ENCODE data around the gene NTHL1.

NTHL1 gene

DNA sequence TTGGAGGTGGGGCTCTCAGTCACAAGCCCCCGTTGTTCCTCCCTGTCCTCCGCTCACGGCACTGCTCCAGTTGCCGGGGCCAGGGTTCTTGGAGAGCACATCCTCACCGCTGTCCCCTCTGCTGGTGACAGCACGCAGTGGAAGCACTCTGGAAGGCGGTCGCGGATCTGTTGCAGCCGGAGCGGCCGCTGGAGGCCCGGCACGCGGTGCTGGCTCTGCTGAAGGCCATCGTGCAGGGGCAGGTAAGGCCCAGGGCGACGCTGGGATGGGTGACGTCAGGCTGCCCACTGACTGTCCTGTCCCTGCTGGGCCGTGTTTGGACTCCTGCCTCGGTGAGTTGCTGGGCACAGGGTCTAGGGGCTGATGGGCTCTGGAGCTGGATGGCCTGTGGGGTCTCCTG lies 5.6 kb upstream of the NTHL1 start:
- POLR2A ChIA-PET: no interaction called here
- TF ChIP-seq FOXK2 (IDR thresholded peaks at IDR 0.05): no peak
- no peak for TF ChIP-seq SP1 (IDR thresholded peaks at IDR 0.05)
- no peak for TF ChIP-seq NFRKB (IDR thresholded peaks at IDR 0.05)
- no peak for TF ChIP-seq TARDBP (IDR thresholded peaks at IDR 0.05)
- no peak for TF ChIP-seq BHLHE40 (IDR thresholded peaks at IDR 0.05; ENCODE audit: borderline replicate concordance)
- no peak for TF ChIP-seq ELF4 (IDR thresholded peaks at IDR 0.05)
- no peak for TF ChIP-seq CTBP1 (IDR thresholded peaks at IDR 0.05; ENCODE audit: borderline replicate concordance)
- no peak for TF ChIP-seq L3MBTL2 (conservative IDR thresholded peaks at IDR 0.05)
- no peak for TF ChIP-seq HDGF (IDR thresholded peaks at IDR 0.05; ENCODE audit: borderline replicate concordance)
- no peak for TF ChIP-seq PKNOX1 (IDR thresholded peaks at IDR 0.05)
- TF ChIP-seq SUZ12 (IDR thresholded peaks at IDR 0.05): no peak
- TF ChIP-seq FOXA1 (IDR thresholded peaks at IDR 0.05): no peak
- no peak for TF ChIP-seq LEF1 (IDR thresholded peaks at IDR 0.05; ENCODE audit: borderline replicate concordance)
- TF ChIP-seq ZNF384 (IDR thresholded peaks at IDR 0.05): no peak
- no peak for TF ChIP-seq ARNT (IDR thresholded peaks at IDR 0.05)
- no peak for TF ChIP-seq FOXM1 (IDR thresholded peaks at IDR 0.05; ENCODE audit: borderline replicate concordance)
- CTCF ChIA-PET: interaction anchor here (0.9 kb wide), 1 partner anchor 30 kb away, joined by 3 read pairs; no protein-coding TSS in a partner anchor
- no peak for DNase-seq (ENCODE audit: extremely low spot score)

GRCh38 chr16:2048116-2048543 lies 496 bp upstream of the NTHL1 start:
- no peak for DNase-seq (ENCODE audit: extremely low spot score)
- CTCF ChIA-PET: interaction anchor here (0.6 to 0.8 kb wide), 2 partner anchors 16 to 31 kb away, joined by 3 read pairs; no protein-coding TSS in a partner anchor
- TF ChIP-seq HDGF (IDR thresholded peaks at IDR 0.05; ENCODE audit: borderline replicate concordance): no peak
- no peak for TF ChIP-seq FOXK2 (IDR thresholded peaks at IDR 0.05)
- no peak for TF ChIP-seq CTBP1 (IDR thresholded peaks at IDR 0.05; ENCODE audit: borderline replicate concordance)
- TF ChIP-seq ARNT (IDR thresholded peaks at IDR 0.05): no peak
- no peak for TF ChIP-seq ZNF384 (IDR thresholded peaks at IDR 0.05)
- TF ChIP-seq NFRKB (IDR thresholded peaks at IDR 0.05): no peak
- no peak for TF ChIP-seq LEF1 (IDR thresholded peaks at IDR 0.05; ENCODE audit: borderline replicate concordance)
- no peak for TF ChIP-seq SP1 (IDR thresholded peaks at IDR 0.05)
- TF ChIP-seq ELF4 (IDR thresholded peaks at IDR 0.05): no peak
- POLR2A ChIA-PET: interaction anchor here (0.7 to 3.1 kb wide), 18 partner anchors 9 to 119 kb away, joined by 3 to 23 read pairs (median 6); partner anchors contain the start of genes PKD1, RPS2 and TRAF7

- CTCF ChIA-PET: interaction anchor here (0.9 to 1.0 kb wide), 2 partner anchors 10 to 30 kb away, joined by 3 read pairs; no protein-coding TSS in a partner anchor
- DNase-seq (ENCODE audit: extremely low spot score): peak; percentile 42
- POLR2A ChIA-PET: interaction anchor here (0.9 to 3.1 kb wide), 14 partner anchors 8 to 118 kb away, joined by 3 to 23 read pairs (median 6); partner anchors contain the start of genes MSRB1, NHERF2, RPS2 and TRAF7
- no peak for TF ChIP-seq HDGF (IDR thresholded peaks at IDR 0.05; ENCODE audit: borderline replicate concordance)
- TF ChIP-seq ELF4 (IDR thresholded peaks at IDR 0.05): no peak
- no peak for TF ChIP-seq FOXM1 (IDR thresholded peaks at IDR 0.05; ENCODE audit: borderline replicate concordance)
- no peak for TF ChIP-seq NFRKB (IDR thresholded peaks at IDR 0.05)
- no peak for TF ChIP-seq TARDBP (IDR thresholded peaks at IDR 0.05)
- TF ChIP-seq PKNOX1 (IDR thresholded peaks at IDR 0.05): no peak
- no peak for TF ChIP-seq SP1 (IDR thresholded peaks at IDR 0.05)
- TF ChIP-seq LEF1 (IDR thresholded peaks at IDR 0.05; ENCODE audit: borderline replicate concordance): no peak
- no peak for TF ChIP-seq ARNT (IDR thresholded peaks at IDR 0.05)
- TF ChIP-seq ZNF384 (IDR thresholded peaks at IDR 0.05): no peak
These were observed 723 bp downstream of the NTHL1 start for GRCh38 chr16:2046893-2047329.

- TF ChIP-seq L3MBTL2 (conservative IDR thresholded peaks at IDR 0.05) (no peak), ZNF384 (IDR thresholded peaks at IDR 0.05) (no peak), SP1 (IDR thresholded peaks at IDR 0.05) (no peak), TARDBP (IDR thresholded peaks at IDR 0.05) (no peak), ARNT (IDR thresholded peaks at IDR 0.05) (no peak), SUZ12 (IDR thresholded peaks at IDR 0.05) (no peak), CTBP1 (IDR thresholded peaks at IDR 0.05; ENCODE audit: borderline replicate concordance) (no peak), LEF1 (IDR thresholded peaks at IDR 0.05; ENCODE audit: borderline replicate concordance) (no peak), FOXK2 (IDR thresholded peaks at IDR 0.05) (no peak), ELF4 (IDR thresholded peaks at IDR 0.05) (no peak), HDGF (IDR thresholded peaks at IDR 0.05; ENCODE audit: borderline replicate concordance) (no peak), PKNOX1 (IDR thresholded peaks at IDR 0.05) (no peak), NFRKB (IDR thresholded peaks at IDR 0.05) (no peak), BHLHE40 (IDR thresholded peaks at IDR 0.05; ENCODE audit: borderline replicate concordance) (no peak), FOXA1 (IDR thresholded peaks at IDR 0.05) (no peak), FOXM1 (IDR thresholded peaks at IDR 0.05; ENCODE audit: borderline replicate concordance) (no peak)
- no peak for DNase-seq (ENCODE audit: extremely low spot score)
- POLR2A ChIA-PET: interaction anchor here (0.7 to 3.1 kb wide), 9 partner anchors 10 to 109 kb away, joined by 3 to 23 read pairs (median 7); partner anchors contain the start of genes MSRB1, NHERF2, RPS2 and TRAF7
- CTCF ChIA-PET: no interaction called here
These were observed 1.4 kb downstream of the NTHL1 start for GRCh38 chr16:2045965-2046892.

DNA sequence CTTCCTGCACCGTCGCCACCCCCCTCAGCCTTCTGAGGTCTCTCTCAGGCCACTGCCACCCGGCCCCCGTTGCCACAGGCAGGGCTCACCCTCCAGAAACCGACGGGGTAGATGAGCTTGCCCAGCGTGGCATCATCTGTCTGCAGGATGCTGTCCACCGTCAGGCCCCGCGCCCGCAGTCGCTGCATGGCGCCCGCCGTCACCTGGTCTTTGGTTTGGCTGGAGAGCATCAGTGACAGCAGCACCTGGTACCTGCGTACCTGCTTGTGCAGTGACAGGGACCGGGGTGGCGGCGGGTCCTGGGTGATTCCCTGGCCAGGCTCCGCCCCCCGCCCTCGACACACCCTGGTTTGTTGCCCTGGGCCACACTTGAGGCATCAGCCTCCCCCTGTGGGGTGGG lies 3.1 kb downstream of the NTHL1 start:
- ChIA-PET CTCF (no interaction called here), POLR2A (no interaction called here)
- no peak for TF ChIP-seq FOXM1 (IDR thresholded peaks at IDR 0.05; ENCODE audit: borderline replicate concordance)
- no peak for TF ChIP-seq PKNOX1 (IDR thresholded peaks at IDR 0.05)
- no peak for TF ChIP-seq ZNF384 (IDR thresholded peaks at IDR 0.05)
- TF ChIP-seq HDGF (IDR thresholded peaks at IDR 0.05; ENCODE audit: borderline replicate concordance): no peak
- no peak for TF ChIP-seq CTBP1 (IDR thresholded peaks at IDR 0.05; ENCODE audit: borderline replicate concordance)
- no peak for TF ChIP-seq SUZ12 (IDR thresholded peaks at IDR 0.05)
- no peak for TF ChIP-seq ELF4 (IDR thresholded peaks at IDR 0.05)
- no peak for TF ChIP-seq L3MBTL2 (conservative IDR thresholded peaks at IDR 0.05)
- no peak for TF ChIP-seq SP1 (IDR thresholded peaks at IDR 0.05)
- TF ChIP-seq LEF1 (IDR thresholded peaks at IDR 0.05; ENCODE audit: borderline replicate concordance): no peak
- no peak for TF ChIP-seq NFRKB (IDR thresholded peaks at IDR 0.05)
- TF ChIP-seq ARNT (IDR thresholded peaks at IDR 0.05): no peak
- TF ChIP-seq BHLHE40 (IDR thresholded peaks at IDR 0.05; ENCODE audit: borderline replicate concordance): no peak
- DNase-seq (ENCODE audit: extremely low spot score): no peak

Data from HEK293T (cell line).